ENCODE measurements around the gene MUC12. TPM values are rescaled to one million over a fixed set of nuclear protein-coding genes. Genes with fewer than 3 reads are reported as not detected.
"Not testable (repeated sequence)": the region's sequence is repeated elsewhere in the genome, so short reads cannot be mapped to it uniquely, and the experiment has no call there.

The MUC12 gene
- total RNA-seq, 4 donors from 2014 or later: 0.54 to 15.1 TPM; not detected in 2

DNA sequence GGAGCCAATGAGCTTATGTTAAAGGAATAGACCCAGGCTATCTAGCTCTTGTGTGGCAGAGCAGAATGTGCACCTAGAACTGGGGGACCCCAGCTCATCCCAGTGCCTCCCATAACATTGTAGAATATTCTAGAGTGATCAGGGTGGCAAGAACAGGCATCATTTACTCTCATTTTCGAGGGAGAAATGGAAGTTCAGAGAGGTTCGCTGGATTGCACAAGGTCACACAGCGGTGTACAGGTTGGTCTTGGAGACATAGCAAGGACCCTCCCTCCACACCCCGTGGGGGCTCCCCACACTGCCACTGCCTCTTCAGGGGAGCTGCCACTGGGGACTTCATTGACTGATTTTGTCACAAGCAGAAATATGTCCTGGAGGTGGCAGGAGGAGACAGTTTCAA lies 8.9 kb downstream of the MUC12 start:
- Histone ChIP-seq H3K9me3 (peaks cover 0 to 7% (median 0%) of the 10 kb centered on the region in 3 donors), H3K4me3 (no peak overlapping the region), H3K27me3 (peaks cover 29% of the 10 kb centered on the region), H3K4me1 (no peaks in the 10 kb centered on the region), H3K27ac (no peak overlapping the region), H3K36me3 (no peaks in the 10 kb centered on the region)
- WGBS, 2 donors (ENCODE audit: low coverage in 1 of 2): 67% methylated on average over 3 of the region's 4 CpGs; no CpG with 5 or more reads in 1 of the 2 donors
- no peak for TF ChIP-seq EP300 (IDR thresholded peaks at IDR 0.05)
- TF ChIP-seq, protein P1, sequence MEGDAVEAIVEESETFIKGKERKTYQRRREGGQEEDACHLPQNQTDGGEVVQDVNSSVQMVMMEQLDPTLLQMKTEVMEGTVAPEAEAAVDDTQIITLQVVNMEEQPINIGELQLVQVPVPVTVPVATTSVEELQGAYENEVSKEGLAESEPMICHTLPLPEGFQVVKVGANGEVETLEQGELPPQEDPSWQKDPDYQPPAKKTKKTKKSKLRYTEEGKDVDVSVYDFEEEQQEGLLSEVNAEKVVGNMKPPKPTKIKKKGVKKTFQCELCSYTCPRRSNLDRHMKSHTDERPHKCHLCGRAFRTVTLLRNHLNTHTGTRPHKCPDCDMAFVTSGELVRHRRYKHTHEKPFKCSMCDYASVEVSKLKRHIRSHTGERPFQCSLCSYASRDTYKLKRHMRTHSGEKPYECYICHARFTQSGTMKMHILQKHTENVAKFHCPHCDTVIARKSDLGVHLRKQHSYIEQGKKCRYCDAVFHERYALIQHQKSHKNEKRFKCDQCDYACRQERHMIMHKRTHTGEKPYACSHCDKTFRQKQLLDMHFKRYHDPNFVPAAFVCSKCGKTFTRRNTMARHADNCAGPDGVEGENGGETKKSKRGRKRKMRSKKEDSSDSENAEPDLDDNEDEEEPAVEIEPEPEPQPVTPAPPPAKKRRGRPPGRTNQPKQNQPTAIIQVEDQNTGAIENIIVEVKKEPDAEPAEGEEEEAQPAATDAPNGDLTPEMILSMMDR (IDR thresholded peaks at IDR 0.05): no peak
- no peak for TF ChIP-seq POLR2A (IDR thresholded peaks at IDR 0.05)
- TF ChIP-seq POLR2AphosphoS5 (IDR thresholded peaks at IDR 0.05): no peak
- ATAC-seq: no peak

DNA sequence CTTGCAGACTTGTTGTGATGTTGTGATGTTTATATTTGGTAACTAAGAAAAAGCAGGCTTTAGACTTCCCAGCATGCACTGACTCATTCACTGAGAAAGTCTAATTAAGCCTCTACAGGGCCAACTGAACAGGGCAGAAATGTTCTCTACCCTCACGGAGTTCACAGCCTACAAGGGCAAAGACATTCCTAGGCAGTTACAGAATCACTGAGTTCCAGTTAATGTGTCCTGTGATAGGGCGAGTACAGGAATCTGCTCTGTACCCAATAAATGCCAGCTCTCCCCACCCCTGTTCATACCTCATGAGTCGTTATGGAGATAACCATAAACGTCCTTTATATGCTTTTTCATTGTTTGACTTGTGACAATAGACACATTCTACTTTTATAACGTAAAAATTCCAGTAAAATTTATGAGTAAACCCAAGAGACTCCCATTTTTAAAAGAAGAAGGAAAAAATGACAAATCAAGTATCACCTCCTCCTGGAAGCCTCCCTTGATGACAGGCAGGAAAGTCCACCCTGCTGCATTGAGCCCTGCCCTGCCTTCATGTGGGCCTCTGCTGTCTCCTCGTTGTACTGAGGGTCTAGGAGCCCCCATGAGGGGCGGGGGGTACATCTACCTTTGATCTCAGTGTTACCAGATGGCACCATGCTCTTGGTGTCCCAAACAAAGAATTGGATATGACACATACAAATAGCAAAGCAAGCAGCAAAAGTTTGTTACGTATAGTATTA lies 14.3 kb downstream of the MUC12 start:
- H3K9me3 ChIP-seq: no peaks in the 10 kb centered on the region
- no peaks in the 10 kb centered on the region for H3K36me3 ChIP-seq
- no peak overlapping the region for H3K4me3 ChIP-seq
- no peak overlapping the region for H3K27ac ChIP-seq
- 50 to 59% methylated on average over 4 to 7 of the region's 8 CpGs for WGBS, 2 donors (ENCODE audit: low coverage in 1 of 2)
- TF ChIP-seq POLR2A (IDR thresholded peaks at IDR 0.05): no peak
- no peak for TF ChIP-seq POLR2AphosphoS5 (IDR thresholded peaks at IDR 0.05)
- TF ChIP-seq, protein P1 (IDR thresholded peaks at IDR 0.05): no peak
- TF ChIP-seq EP300 (IDR thresholded peaks at IDR 0.05): no peak
- peaks cover under 1% of the 10 kb centered on the region for H3K27me3 ChIP-seq
- ATAC-seq: no peak
- no peaks in the 10 kb centered on the region for H3K4me1 ChIP-seq

DNA sequence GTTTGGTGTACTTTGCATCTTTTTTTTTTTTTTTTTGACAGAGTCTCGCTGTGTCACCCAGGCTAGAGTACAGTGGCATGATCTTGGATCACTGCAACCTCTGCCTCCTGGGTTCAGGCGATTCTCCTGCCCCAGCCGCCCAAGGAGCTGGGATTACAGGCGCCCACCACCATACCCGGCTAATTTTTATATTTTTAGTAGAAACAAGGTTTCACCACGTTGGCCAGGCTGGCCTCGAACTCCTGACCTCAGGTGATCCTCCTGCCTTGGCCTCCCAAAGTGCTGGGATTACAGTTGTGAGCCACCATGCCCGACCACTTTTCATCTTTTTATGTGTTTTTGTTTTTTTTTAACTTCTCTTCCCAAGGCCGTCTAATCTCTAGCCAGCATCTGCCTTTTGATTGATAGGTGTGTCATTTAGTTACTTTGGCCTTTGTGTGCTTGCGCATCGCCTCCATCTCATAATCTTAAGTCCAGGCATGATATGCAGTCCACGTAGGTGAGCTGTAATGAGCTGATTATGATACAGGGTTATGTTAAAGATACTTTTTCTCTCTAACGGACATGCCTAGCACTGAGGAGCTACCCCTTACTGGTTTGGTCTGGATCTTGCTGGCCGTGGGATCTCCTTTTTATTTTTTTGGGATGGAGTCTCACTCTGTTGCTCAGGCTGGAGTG lies 15.0 kb downstream of the MUC12 start:
- H3K4me1 ChIP-seq, ATAC-seq, H3K36me3 ChIP-seq, H3K4me3 ChIP-seq, H3K27ac ChIP-seq, H3K9me3 ChIP-seq, H3K27me3 ChIP-seq: not testable (repeated sequence)
- WGBS, 2 donors (ENCODE audit: low coverage in 1 of 2): 72 to 78% methylated on average over 9 to 14 of the region's 14 CpGs

DNA sequence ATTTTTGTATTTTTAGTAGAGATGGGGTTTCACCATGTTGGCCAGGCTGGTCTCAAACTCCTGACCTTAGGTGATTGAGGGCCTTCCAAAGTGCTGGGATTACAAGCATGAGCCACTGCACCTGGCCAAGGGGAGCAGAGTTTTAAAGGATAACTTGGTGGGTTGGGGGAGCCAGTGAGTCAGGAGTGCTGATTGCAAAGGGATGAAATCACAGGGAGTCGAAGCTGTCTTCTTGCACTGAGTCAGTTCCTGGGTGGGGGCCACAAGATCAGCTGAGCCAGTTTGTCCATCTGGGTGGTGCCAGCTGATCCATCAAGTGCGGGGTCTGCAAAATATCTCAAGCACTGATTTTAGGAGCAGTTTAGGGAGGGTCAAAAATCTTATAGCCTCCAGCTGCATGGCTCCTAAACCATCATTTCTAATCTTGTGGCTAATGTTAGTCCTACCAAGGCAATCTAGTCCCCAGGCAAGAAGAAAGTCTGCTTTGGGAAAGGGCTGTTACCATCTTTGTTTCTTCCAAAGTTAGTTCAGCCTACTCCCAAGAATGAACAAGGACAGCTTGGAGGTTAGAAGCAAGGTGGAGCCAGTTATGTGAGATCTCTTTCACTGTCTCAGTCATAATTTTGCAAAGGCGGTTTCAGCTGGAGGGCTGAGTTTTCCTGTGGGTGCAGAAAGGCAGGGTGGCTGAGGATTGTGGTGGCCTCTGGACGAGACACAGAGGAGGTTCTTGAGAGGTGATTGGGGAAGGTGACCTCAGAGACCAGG lies 15.8 kb downstream of the MUC12 start:
- not testable (repeated sequence) for H3K4me1 ChIP-seq, ATAC-seq, H3K27me3 ChIP-seq, H3K27ac ChIP-seq, H3K9me3 ChIP-seq, H3K36me3 ChIP-seq, H3K4me3 ChIP-seq
- WGBS, 2 donors (ENCODE audit: low coverage in 1 of 2): 50 to 74% methylated on average over 2 of the region's 4 CpGs

DNA sequence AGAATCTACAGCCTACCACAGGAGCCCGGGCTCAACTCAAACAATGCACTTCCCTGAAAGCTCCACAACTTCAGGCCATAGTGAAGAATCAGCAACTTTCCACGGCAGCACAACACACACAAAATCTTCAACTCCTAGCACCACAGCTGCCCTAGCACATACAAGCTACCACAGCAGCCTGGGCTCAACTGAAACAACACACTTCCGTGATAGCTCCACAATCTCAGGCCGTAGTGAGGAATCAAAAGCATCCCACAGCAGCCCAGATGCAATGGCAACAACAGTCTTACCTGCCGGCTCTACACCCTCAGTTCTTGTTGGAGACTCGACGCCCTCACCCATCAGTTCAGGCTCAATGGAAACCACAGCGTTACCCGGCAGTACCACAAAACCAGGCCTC lies 22.3 kb downstream of the MUC12 start:
- no peaks in the 10 kb centered on the region for H3K9me3 ChIP-seq
- ATAC-seq: no peak
- H3K4me1 ChIP-seq: no peaks in the 10 kb centered on the region
- no peak for TF ChIP-seq POLR2A (IDR thresholded peaks at IDR 0.05)
- TF ChIP-seq POLR2AphosphoS5 (IDR thresholded peaks at IDR 0.05): no peak
- TF ChIP-seq, protein P1 (IDR thresholded peaks at IDR 0.05): no peak
- no peak for TF ChIP-seq EP300 (IDR thresholded peaks at IDR 0.05)
- H3K36me3 ChIP-seq: no peaks in the 10 kb centered on the region
- WGBS, 2 donors (ENCODE audit: low coverage in 1 of 2): 83 to 87% methylated on average over 8 to 9 of the region's 9 CpGs
- H3K27me3 ChIP-seq: no peaks in the 10 kb centered on the region
- no peak overlapping the region for H3K27ac ChIP-seq
- H3K4me3 ChIP-seq: no peak overlapping the region

DNA sequence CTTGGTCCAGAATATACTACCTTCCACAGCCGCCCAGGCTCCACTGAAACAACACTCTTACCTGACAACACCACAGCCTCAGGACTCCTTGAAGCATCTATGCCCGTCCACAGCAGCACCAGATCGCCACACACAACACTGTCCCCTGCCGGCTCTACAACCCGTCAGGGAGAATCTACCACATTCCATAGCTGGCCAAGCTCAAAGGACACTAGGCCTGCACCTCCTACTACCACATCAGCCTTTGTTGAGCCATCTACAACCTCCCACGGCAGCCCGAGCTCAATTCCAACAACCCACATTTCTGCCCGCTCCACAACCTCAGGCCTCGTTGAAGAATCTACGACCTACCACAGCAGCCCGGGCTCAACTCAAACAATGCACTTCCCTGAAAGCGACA lies 22.9 kb downstream of the MUC12 start:
- WGBS, 2 donors (ENCODE audit: low coverage in 1 of 2): 85 to 96% methylated on average over 9 to 10 of the region's 12 CpGs
- not testable (repeated sequence) for H3K27ac ChIP-seq, ATAC-seq

DNA sequence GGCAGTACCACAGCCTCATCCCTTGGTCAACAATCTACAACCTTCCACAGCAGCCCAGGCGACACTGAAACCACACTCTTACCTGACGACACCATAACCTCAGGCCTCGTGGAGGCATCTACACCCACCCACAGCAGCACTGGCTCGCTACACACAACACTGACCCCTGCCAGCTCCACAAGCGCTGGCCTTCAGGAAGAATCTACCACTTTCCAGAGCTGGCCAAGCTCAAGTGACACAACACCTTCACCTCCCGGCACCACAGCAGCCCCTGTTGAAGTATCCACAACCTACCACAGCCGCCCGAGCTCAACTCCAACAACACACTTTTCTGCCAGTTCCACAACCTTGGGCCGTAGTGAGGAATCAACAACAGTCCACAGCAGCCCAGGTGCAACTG lies 25.3 kb downstream of the MUC12 start:
- no CpG with 5 or more reads among the region's 9 CpGs for WGBS, 2 donors (ENCODE audit: low coverage in 1 of 2)
- not testable (repeated sequence) for ATAC-seq

More for the DNA sequence above, 22.9 kb downstream of the MUC12 start:
- H3K9me3 ChIP-seq, H3K36me3 ChIP-seq, H3K27me3 ChIP-seq, H3K4me1 ChIP-seq, H3K4me3 ChIP-seq: not testable (repeated sequence)

DNA sequence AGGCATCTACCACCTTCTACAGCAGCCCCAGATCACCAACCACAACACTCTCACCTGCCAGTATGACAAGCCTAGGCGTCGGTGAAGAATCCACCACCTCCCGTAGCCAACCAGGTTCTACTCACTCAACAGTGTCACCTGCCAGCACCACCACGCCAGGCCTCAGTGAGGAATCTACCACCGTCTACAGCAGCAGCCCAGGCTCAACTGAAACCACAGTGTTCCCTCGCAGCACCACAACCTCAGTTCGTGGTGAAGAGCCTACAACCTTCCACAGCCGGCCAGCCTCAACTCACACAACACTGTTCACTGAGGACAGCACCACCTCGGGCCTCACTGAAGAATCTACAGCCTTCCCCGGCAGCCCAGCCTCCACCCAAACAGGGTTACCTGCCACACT lies 29.2 kb downstream of the MUC12 start:
- H3K36me3 ChIP-seq, H3K4me1 ChIP-seq, ATAC-seq, H3K4me3 ChIP-seq, H3K27ac ChIP-seq, H3K9me3 ChIP-seq, H3K27me3 ChIP-seq: not testable (repeated sequence)
- 93% methylated on average over 3 of the region's 10 CpGs; no CpG with 5 or more reads in 1 of the 2 donors for WGBS, 2 donors (ENCODE audit: low coverage in 1 of 2)

More for the DNA sequence above, 25.3 kb downstream of the MUC12 start:
- not testable (repeated sequence) for H3K9me3 ChIP-seq, H3K27ac ChIP-seq, H3K36me3 ChIP-seq, H3K4me1 ChIP-seq, H3K27me3 ChIP-seq, H3K4me3 ChIP-seq

DNA sequence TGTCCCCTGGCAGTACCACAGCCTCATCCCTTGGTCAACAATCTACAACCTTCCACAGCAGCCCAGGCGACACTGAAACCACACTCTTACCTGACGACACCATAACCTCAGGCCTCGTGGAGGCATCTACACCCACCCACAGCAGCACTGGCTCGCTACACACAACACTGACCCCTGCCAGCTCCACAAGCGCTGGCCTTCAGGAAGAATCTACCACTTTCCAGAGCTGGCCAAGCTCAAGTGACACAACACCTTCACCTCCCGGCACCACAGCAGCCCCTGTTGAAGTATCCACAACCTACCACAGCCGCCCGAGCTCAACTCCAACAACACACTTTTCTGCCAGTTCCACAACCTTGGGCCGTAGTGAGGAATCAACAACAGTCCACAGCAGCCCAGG lies 30.0 kb downstream of the MUC12 start:
- H3K4me1 ChIP-seq, H3K4me3 ChIP-seq, H3K9me3 ChIP-seq, H3K36me3 ChIP-seq, H3K27me3 ChIP-seq, H3K27ac ChIP-seq: not testable (repeated sequence)
- WGBS, 2 donors (ENCODE audit: low coverage in 1 of 2): no CpG with 5 or more reads among the region's 9 CpGs
- peak; percentile 48 for ATAC-seq

Data from gastroesophageal sphincter (tissue), 4 donors.